Stimulated activated CD8-positive, alpha-beta memory T cell treated with anti-CD3 and anti-CD28 coated beads, Interleukin-4, amount 100 ng/mL, for 1 hour (primary cell): ENCODE results near the gene FEM1A.
"Not testable (repeated sequence)": the region's sequence is repeated elsewhere in the genome, so short reads cannot be mapped to it uniquely, and the experiment has no call there.

Experiments used
- DNase-seq, 2 donors: peaks; one replicate each; pipeline ENCODE4 v3.0.0-alpha.2; 2020; ENCODE audit warnings: low read depth in 2 of 2, low spot score in 1 of 2

Gene FEM1A

GRCh38 chr19:4845975-4846374, 54.4 kb downstream of the FEM1A start:
- not testable (repeated sequence) for DNase-seq

GRCh38 chr19:4847190-4847973, 55.8 kb downstream of the FEM1A start:
- no peak for DNase-seq

DNA sequence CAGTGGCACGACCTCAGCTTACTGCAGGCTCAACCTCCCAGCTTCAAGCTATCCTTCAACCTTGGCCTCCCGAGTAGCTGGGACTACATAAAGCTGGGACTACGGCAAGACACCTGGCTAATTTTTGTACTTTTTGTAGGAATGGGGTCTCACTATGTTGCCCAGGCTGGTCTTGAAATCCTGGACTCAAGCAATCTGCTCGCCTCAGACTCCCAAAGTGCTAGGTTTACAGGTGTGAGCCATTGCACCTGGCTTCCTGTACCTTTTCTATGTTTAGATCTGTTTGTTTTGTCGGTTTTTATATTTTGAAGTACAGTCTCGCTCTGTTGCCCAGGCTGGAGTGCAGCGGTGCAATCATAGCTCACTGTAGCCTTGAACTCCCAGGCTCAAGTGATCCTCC, 57.5 kb downstream of the FEM1A start:
- no peak for DNase-seq
